ENCODE measurements around the gene NEU1.

NEU1 gene

GRCh38 chr6:31851485-31851832 lies 11.2 kb downstream of the NEU1 start:
- Histone ChIP-seq H3K36me3 (ENCODE audit: insufficient read depth, low read length) (no peaks in the 10 kb centered on the region), H3K27me3 (ENCODE audit: insufficient read depth, low read length, poor library complexity, severe bottlenecking) (no peaks in the 10 kb centered on the region), H3F3A (ENCODE audit: low read depth) (no peaks in the 10 kb centered on the region), H3K9me3 (ENCODE audit: insufficient read depth, low read depth, low read length) (no peaks in the 10 kb centered on the region), H3K9me2 (replicated peaks; ENCODE audit: low read depth, low read length) (no peaks in the 10 kb centered on the region), H3K4me1 (ENCODE audit: insufficient read depth, low read length, poor library complexity, severe bottlenecking) (no peaks in the 10 kb centered on the region), H3K79me2 (ENCODE audit: insufficient read depth, low read length) (no peaks in the 10 kb centered on the region), H3K4me3 (ENCODE audit: low read length, poor library complexity, severe bottlenecking) (no peak overlapping the region), H3K9ac (ENCODE audit: low read depth, low read length, poor library complexity, severe bottlenecking) (no peak overlapping the region), H2AFZ (ENCODE audit: low read length) (no peak overlapping the region), H3K4me2 (ENCODE audit: low read depth, low read length, poor library complexity, severe bottlenecking) (no peak overlapping the region), H4K20me1 (ENCODE audit: insufficient read depth, low read length, poor library complexity, severe bottlenecking) (no peaks in the 10 kb centered on the region)
- TF ChIP-seq CTCF (conservative IDR thresholded peaks at IDR 0.05; ENCODE audit: low read length) (no peak), EZH2phosphoT487 (IDR thresholded peaks at IDR 0.05; ENCODE audit: borderline replicate concordance) (no peak)

- Histone ChIP-seq H3K79me2 (ENCODE audit: insufficient read depth, low read length) (no peaks in the 10 kb centered on the region), H3K4me1 (ENCODE audit: insufficient read depth, low read length, poor library complexity, severe bottlenecking) (no peaks in the 10 kb centered on the region), H3K4me3 (ENCODE audit: low read length, poor library complexity, severe bottlenecking) (no peak overlapping the region), H3K4me2 (ENCODE audit: low read depth, low read length, poor library complexity, severe bottlenecking) (no peak overlapping the region), H3K9ac (ENCODE audit: low read depth, low read length, poor library complexity, severe bottlenecking) (no peak overlapping the region), H3K9me3 (ENCODE audit: insufficient read depth, low read depth, low read length) (no peaks in the 10 kb centered on the region), H3K9me2 (replicated peaks; ENCODE audit: low read depth, low read length) (no peaks in the 10 kb centered on the region), H3F3A (ENCODE audit: low read depth) (no peaks in the 10 kb centered on the region), H3K36me3 (ENCODE audit: insufficient read depth, low read length) (no peaks in the 10 kb centered on the region), H3K27me3 (ENCODE audit: insufficient read depth, low read length, poor library complexity, severe bottlenecking) (no peaks in the 10 kb centered on the region), H4K20me1 (ENCODE audit: insufficient read depth, low read length, poor library complexity, severe bottlenecking) (no peaks in the 10 kb centered on the region), H2AFZ (ENCODE audit: low read length) (no peak overlapping the region)
- no peak for TF ChIP-seq EZH2phosphoT487 (IDR thresholded peaks at IDR 0.05; ENCODE audit: borderline replicate concordance)
Observed at GRCh38 chr6:31850765-31851484, 11.7 kb downstream of the NEU1 start.

GRCh38 chr6:31847276-31847978 lies 15.2 kb downstream of the NEU1 start:
- Histone ChIP-seq H2AFZ (ENCODE audit: low read length) (no peak overlapping the region), H3K9me2 (replicated peaks; ENCODE audit: low read depth, low read length) (no peaks in the 10 kb centered on the region), H3K4me1 (ENCODE audit: insufficient read depth, low read length, poor library complexity, severe bottlenecking) (no peaks in the 10 kb centered on the region), H3K4me2 (ENCODE audit: low read depth, low read length, poor library complexity, severe bottlenecking) (no peak overlapping the region), H3K27me3 (ENCODE audit: insufficient read depth, low read length, poor library complexity, severe bottlenecking) (no peaks in the 10 kb centered on the region), H3K79me2 (ENCODE audit: insufficient read depth, low read length) (no peaks in the 10 kb centered on the region), H4K20me1 (ENCODE audit: insufficient read depth, low read length, poor library complexity, severe bottlenecking) (no peaks in the 10 kb centered on the region), H3K4me3 (ENCODE audit: low read length, poor library complexity, severe bottlenecking) (no peak overlapping the region), H3K9ac (ENCODE audit: low read depth, low read length, poor library complexity, severe bottlenecking) (no peak overlapping the region), H3F3A (ENCODE audit: low read depth) (0 out of 2 replicates have a peak, but pooled peaks cover 2% of the 10 kb centered on the region), H3K36me3 (ENCODE audit: insufficient read depth, low read length) (no peaks in the 10 kb centered on the region), H3K9me3 (ENCODE audit: insufficient read depth, low read depth, low read length) (no peaks in the 10 kb centered on the region)
- TF ChIP-seq CTCF (conservative IDR thresholded peaks at IDR 0.05; ENCODE audit: low read length) (no peak), EZH2phosphoT487 (IDR thresholded peaks at IDR 0.05; ENCODE audit: borderline replicate concordance) (no peak)

Data from Loucy (cell line).